ENCODE measurements around the gene IFI16. TPM values are rescaled to one million over a fixed set of nuclear protein-coding genes. Genes with fewer than 3 reads are reported as not detected.

The IFI16 gene
- total RNA-seq, 4 donors from 2014 or later = 10.5 to 106 (median 24.9) TPM

DNA sequence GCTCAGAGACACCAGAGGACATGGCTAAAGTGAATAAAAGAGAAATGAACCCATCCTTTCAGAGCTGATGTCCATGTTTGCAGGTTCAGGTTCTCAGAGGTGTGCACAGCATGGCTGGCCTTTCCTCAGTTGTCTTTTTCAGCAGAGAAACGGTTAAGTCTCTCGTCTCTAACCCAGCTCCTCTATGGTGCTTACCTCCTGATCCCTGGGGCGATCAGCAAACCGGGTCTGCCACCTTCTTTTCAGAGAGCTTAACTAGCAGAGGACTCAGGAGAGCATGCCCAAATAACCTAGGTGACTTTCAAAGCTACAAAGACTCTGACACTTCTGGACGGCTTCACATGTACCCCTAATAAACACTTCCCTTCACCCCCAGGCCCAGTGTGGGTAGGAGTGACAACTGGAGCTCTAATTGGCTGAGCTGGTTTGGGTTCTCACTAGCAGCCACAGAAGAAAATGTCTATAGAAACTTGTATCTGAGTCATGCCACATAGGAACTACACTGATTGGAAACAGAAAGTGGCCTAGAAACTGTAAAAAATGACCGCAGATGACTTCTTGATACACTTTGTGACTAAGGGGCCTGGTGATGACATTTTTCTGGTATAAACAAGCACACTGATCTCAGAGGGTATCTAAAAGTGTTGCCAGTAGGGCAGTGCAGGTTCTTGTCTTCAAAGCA lies 66.9 kb downstream of the IFI16 start, which contains the start of gene AIM2:
Gene AIM2, minus strand, starts transcription at position 329 of the 682 bp plus-strand sequence. CDS start 3,267 bp downstream, outside the sequence.
- H3K4me1 ChIP-seq = no peaks in the 10 kb centered on the region
- H3K36me3 ChIP-seq = no peaks in the 10 kb centered on the region
- H3K9me3 ChIP-seq = no peaks in the 10 kb centered on the region
- no peaks in the 10 kb centered on the region for H3K27me3 ChIP-seq
- peak in 2 of 3 donors; percentile 77 for DNase-seq
- H3K27ac ChIP-seq = peak within 1 kb of the TSS; percentile 73 to 87 (median 80)
- TF ChIP-seq POLR2A (IDR thresholded peaks at IDR 0.05) = peak in 1 of 2 donors; percentile 18
- TF ChIP-seq, protein P1, sequence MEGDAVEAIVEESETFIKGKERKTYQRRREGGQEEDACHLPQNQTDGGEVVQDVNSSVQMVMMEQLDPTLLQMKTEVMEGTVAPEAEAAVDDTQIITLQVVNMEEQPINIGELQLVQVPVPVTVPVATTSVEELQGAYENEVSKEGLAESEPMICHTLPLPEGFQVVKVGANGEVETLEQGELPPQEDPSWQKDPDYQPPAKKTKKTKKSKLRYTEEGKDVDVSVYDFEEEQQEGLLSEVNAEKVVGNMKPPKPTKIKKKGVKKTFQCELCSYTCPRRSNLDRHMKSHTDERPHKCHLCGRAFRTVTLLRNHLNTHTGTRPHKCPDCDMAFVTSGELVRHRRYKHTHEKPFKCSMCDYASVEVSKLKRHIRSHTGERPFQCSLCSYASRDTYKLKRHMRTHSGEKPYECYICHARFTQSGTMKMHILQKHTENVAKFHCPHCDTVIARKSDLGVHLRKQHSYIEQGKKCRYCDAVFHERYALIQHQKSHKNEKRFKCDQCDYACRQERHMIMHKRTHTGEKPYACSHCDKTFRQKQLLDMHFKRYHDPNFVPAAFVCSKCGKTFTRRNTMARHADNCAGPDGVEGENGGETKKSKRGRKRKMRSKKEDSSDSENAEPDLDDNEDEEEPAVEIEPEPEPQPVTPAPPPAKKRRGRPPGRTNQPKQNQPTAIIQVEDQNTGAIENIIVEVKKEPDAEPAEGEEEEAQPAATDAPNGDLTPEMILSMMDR (IDR thresholded peaks at IDR 0.05) = no peak
- peak within 1 kb of the TSS; percentile 13 to 43 (median 36) for H3K4me3 ChIP-seq

DNA sequence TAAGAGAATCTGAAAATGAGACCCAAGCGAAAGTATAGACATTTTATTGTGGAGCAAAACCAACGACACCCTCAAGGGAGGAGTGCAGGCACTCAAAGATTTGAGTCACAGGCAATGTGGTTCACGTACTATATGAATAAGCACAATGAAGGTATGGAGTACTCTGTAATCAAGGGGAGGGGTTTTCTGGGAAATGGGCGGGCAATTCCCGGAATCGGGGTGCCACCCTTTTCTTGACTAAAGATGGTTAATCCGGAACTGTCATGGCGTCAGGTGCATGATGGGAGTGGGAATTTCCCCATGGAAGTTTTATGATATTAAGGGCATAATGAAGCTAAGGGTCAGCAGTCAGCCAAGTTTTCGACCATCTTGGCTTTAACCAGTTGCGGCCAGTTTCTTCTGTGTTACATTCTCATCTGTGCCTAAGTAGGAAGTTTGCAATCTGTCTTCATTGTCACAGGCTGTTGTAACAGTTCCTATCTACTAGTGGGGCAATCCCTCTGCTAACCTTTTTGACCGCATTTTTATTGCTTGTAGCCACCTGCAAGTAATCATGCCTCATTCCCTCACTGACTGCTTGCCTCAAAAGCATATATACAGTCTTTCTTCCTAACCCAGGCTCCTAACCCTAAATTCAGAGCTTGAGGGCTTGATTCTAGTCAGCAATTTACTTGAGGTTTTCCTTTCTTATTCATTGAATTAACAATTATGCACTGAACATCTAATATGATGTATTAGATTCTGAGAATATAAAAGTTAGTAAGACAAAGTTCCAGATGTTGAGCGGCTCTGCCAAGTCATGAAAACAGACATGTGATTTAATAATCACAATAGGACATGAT lies 67.6 kb downstream of the IFI16 start:
- peak in 2 of 3 donors; percentile 78 to 89 for DNase-seq
- no peak for TF ChIP-seq POLR2A (IDR thresholded peaks at IDR 0.05)
- TF ChIP-seq, protein P1 (IDR thresholded peaks at IDR 0.05) = peak in 1 of 6 experiments; percentile 6
- no peaks in the 10 kb centered on the region for H3K4me1 ChIP-seq
- no peaks in the 10 kb centered on the region for H3K27me3 ChIP-seq
- H3K27ac ChIP-seq = peak overlapping the region; percentile 73 to 87 (median 80)
- no peaks in the 10 kb centered on the region for H3K36me3 ChIP-seq
- H3K4me3 ChIP-seq = peak overlapping the region in 2 of 4 donors; percentile 39 to 43
- no peaks in the 10 kb centered on the region for H3K9me3 ChIP-seq

DNA sequence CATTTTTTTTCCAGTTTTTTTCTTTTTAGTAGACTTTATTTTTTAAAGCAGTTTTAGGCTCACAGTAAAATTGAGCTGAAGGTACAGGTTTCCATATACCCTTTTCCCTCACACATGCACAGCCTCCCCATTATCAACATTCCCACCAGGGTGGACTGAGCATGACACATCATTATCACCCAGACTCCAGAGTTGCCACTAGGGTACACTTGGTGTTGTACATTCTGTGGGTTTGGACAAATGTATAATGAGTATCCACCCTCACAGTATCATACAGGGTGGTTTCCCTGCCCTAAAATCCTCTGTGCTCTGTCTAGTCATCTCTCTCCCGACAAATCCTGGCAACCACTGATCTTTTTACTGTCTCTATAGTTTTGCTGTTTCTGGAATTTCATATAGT lies 69.8 kb downstream of the IFI16 start:
- TF ChIP-seq, protein P1 (IDR thresholded peaks at IDR 0.05) = no peak
- TF ChIP-seq POLR2A (IDR thresholded peaks at IDR 0.05) = no peak
- no peak overlapping the region for H3K4me3 ChIP-seq

DNA sequence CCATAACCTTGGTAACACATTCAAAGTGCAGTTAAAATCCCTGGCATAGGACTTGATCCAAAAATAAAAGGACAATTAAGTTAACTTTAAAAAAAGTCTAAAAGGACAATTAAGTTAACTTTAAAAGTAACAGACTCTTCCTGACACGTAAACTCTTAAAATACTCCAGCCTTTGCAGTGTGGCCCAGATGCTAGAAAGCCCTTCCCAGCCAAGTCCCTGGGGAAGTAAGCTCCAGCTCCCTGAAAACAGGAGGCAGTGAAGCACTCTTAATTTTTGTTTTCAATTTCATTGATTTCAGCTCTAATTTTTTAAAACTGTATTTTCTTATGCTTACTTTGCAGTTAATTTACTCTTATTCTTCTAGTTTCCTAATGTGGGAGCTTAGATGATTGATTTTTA lies 71.9 kb downstream of the IFI16 start:
- no peaks in the 10 kb centered on the region for H3K9me3 ChIP-seq
- H3K4me1 ChIP-seq = no peaks in the 10 kb centered on the region
- H3K27me3 ChIP-seq = no peaks in the 10 kb centered on the region
- no peak for DNase-seq
- TF ChIP-seq, protein P1 (IDR thresholded peaks at IDR 0.05) = no peak
- no peak for TF ChIP-seq POLR2A (IDR thresholded peaks at IDR 0.05)
- H3K27ac ChIP-seq = no peak overlapping the region
- H3K4me3 ChIP-seq = no peak overlapping the region
- H3K36me3 ChIP-seq = no peaks in the 10 kb centered on the region

More for the DNA sequence above, 69.8 kb downstream of the IFI16 start:
- Histone ChIP-seq H3K4me1 (no peaks in the 10 kb centered on the region), H3K27ac (no peak overlapping the region), H3K9me3 (no peaks in the 10 kb centered on the region), H3K27me3 (no peaks in the 10 kb centered on the region), H3K36me3 (no peaks in the 10 kb centered on the region)
- DNase-seq = no peak

DNA sequence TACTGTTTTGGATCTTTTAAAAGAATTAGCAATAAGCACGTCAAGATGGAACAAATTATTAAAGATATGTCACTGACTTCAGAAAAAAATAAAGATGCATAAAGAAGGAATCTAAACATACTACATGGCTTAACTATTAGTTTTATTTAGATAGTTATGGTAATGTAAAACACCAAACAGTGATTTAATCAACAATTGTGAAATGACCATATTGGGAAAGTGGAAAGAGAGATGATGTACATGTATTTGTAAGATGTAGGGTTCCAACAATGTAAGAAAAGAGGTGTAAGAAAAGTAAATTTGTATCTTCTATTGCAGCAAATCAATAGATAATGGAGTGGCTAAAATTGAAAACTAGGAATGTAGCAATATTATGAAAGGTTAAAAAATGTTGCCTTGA lies 73.3 kb downstream of the IFI16 start:
- no peaks in the 10 kb centered on the region for H3K4me1 ChIP-seq
- no peaks in the 10 kb centered on the region for H3K36me3 ChIP-seq
- no peak overlapping the region for H3K4me3 ChIP-seq
- H3K27ac ChIP-seq = no peak overlapping the region
- H3K9me3 ChIP-seq = no peaks in the 10 kb centered on the region
- H3K27me3 ChIP-seq = no peaks in the 10 kb centered on the region
- no peak for DNase-seq
- TF ChIP-seq, protein P1 (IDR thresholded peaks at IDR 0.05) = no peak
- no peak for TF ChIP-seq POLR2A (IDR thresholded peaks at IDR 0.05)

Data from Peyer's patch (tissue), 4 donors.